Measurements from ENCODE around the gene EFCAB9.

Gene EFCAB9

DNA sequence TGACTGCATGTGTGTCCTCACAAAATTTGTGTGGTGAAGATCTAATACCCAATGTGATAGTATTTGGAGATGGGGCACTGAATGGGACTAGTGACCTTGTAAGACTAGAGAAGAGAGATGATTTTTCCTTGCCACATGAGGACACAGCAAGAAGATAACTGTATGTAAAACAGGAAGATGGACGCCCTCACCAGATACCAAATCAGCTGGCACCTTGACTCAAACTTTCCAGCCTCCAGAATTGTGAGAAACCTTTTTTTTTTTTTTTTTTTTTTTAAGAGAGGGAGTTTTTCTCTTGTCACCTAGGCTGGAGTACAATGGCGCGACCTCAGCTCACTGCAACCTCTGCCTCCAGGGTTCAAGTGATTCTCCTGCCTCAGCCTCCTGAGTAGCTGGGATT is 49.3 kb downstream of the EFCAB9 start:
- DNase-seq (ENCODE audit: low spot score) = no peak

DNA sequence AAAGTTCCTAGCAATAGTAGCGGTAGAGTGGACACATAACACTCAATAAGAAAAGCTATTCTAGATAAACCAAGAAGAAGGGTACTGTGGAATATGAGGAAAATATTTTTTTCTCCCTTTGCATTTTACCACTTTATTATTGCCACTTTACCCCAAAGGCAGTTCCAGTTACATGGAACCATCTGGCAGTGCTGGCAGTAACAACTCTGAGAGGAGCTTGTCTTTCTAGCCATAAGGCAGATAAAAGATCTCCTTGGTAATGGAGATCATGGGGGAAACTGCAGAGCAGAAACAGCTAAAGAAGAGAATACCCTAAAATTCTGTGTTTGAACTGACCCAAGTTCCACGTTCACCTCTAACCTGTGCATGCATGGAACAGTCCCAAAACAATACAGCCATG is 51.1 kb downstream of the EFCAB9 start:
- DNase-seq (ENCODE audit: low spot score) = no peak

DNA sequence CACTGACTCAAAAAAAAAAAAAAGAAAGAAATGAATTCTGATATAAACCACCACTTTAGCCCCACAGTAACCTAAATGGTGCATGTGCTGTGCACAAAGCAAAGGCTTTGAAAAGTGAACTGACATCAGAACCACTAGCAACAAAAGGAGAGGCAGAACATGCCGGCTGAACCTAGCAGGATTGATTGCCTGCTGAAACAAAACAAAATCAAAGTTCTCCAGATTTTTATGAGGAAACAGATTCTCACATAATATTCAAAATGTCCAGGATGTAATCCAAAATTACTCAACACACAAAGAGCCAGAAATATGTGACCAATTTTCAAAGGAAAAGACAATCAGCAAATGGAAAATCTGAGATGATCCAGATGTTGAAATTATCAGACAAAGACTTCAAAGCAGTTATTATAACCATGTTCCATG is 51.7 kb downstream of the EFCAB9 start:
- no peak for DNase-seq (ENCODE audit: low spot score)

DNA sequence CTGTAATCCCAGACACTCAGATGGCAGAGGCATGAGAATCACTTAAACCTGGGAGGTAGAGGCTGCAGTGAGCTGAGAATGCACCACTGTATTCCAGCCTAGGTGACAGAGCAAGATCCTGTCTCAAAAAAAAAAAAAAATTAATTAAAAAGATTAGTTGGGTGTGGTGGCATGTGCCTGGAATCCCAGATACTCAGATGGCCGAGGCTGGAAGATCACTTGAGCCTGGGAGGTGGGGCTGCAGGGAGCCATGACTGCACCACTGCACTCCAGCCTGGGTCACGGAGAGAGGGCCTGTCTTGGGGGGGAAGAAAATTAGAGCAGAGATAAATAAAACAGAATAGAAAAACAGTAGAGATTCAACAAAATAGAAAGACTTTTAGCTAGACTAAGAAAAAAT is 54.7 kb downstream of the EFCAB9 start:
- no peak for DNase-seq (ENCODE audit: low spot score)

DNA sequence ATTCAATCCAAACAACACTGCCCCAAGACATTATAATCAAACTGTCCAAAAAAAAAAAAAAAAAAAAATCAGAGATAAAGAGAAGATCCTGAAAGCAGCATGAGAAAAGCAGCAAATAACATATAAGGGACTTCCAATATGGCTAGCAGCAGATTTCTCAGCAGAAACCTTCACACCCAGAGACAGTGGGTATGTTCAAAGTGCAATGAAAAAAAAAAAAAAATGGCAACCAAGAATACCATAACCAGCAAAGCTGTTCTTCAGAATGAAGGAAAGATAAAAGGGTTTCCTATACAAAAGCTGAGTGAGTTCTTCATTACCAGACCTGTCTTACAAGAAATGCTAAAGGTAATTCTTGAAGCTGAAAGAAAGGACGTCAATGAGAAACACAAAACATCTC is 57.4 kb downstream of the EFCAB9 start:
- no peak for DNase-seq (ENCODE audit: low spot score)

DNA sequence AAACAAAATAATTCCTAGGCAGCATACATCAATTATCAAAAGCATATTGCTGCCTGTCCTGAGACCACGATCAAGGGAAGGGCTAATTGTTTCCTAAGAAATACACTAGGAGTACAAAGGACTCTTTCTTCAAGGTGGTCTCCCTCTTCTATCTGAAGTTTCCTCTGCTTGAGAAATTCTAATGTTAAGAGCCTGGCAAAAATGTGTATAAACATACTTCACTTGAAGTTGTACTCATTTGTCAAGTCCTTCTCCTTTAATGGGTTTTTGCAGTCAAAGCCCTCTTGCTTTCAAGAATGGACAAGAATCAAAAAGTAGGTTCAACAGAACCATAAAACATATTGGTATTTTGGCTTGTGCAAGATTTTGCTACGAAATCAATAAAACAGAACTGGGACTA is 58.5 kb downstream of the EFCAB9 start:
- no peak for DNase-seq (ENCODE audit: low spot score)

All from germinal center (tissue), 1 donor.